AML-193 (cell line): ENCODE results near the gene HIPK2.

ENCODE experiments used
- DNase-seq, 2 experiments: peaks; one replicate each; lab custom pipeline; 2025; lab: John Stamatoyannopoulos, UW

HIPK2 gene

GRCh38 chr7:139715194-139715815 is 62.5 kb downstream of the HIPK2 start:
- no peak for DNase-seq

DNA sequence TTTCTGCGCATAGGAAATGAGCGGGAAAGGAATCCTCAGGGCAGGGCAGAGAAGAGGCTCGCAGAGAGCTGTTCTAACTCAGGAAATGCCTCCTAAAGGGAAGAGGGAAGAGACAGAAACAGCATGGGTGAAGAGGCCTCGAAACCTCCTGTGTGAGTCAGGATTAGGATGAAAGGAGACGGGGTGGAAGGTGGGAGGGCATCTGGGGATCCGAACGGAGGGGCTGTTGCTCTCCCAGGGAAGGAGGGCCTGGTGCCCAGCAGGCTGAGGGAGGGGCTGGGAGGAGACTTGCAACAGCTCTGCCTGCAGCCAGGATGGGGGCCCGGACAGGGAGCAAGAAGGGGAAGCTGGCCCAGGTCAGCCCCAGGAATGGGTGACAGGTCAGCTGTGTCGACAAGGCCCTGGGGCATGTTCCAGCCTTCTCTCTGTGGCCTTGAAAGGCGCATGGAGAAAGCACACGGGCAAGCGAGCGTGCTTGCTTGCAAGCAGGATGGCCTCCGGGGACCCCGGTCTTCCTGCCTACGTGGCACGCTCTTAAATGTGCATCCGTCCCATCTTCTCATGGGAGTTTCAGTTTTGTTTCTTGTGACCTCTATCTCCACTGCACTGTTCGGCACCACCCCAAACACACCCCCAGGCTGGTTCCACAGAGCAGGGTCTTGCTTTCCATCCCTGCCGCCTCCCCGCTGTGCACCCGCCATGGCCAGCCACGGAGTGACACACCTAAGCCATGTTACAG is 63.5 kb downstream of the HIPK2 start:
- no peak for DNase-seq

GRCh38 chr7:139713526-139714162 is 64.2 kb downstream of the HIPK2 start:
- DNase-seq: no peak

- no peak for DNase-seq
Observed at GRCh38 chr7:139713061-139713460, 64.7 kb downstream of the HIPK2 start.

- DNase-seq: no peak
Observed at GRCh38 chr7:139711991-139712743, 65.6 kb downstream of the HIPK2 start.

DNA sequence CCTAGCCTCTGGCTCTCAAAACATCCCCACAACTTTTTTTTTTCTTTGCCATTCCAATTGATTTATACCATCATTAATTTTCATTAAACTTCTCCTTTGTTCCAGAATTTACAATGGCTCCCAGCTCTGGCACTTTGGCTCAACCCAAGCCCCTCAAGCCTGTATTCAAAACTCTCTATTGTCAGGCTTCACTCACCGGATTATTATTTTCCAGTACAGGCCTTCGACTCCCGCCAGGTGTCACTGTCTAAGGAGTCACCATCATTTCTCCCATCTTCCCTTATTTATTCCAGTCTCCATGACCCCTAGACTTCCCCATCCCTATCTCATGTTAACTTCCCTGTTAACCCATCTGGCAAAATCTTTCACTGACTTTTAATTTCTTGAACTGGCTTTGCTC is 67.8 kb downstream of the HIPK2 start:
- no peak for DNase-seq

DNA sequence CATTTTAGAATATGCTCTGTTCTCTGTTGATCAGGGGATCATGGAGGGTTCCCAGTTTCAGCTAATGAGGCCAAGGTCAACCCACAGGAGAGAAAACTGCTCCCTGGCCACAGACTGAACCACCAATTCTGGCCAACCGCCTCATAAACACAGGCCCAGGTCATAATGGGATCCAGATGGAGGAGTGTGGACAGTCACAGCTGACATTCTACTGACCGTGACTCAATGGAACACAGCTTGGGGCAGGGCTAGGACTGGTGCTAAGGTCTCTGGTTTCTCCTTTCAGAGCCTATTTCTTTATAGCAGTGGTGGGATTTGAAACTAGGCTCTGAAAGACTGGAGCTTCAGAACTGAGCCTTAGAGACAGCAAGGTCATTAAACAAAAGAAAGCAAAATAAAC is 68.3 kb downstream of the HIPK2 start:
- DNase-seq: no peak

DNA sequence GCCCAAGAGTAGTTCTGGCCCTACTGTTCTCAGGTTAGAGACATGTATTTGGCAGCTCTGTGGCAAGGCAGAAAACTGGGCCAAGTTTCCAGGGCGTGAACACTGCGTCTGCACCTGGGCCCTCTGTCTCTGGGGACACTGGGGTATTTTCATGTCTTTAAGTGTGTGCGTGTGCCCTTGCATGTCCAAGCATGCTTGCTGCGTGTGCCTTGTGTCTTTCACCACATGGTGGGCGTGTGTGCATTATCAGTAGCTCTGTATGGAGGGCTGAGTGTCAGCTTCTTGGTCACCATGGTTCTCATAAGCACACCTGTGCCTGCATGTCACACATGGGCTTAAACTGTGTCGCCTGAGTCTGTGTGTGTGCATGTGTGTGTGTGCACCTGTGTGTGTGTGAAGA is 69.3 kb downstream of the HIPK2 start:
- no peak for DNase-seq

- no peak for DNase-seq
Observed at GRCh38 chr7:139706837-139707236, 71.0 kb downstream of the HIPK2 start.

- no peak for DNase-seq
Observed at GRCh38 chr7:139704308-139704879, 73.4 kb downstream of the HIPK2 start.

- no peak for DNase-seq
Observed at GRCh38 chr7:139703487-139704307, 74.1 kb downstream of the HIPK2 start.

GRCh38 chr7:139702811-139703486 is 74.8 kb downstream of the HIPK2 start:
- DNase-seq: no peak

DNA sequence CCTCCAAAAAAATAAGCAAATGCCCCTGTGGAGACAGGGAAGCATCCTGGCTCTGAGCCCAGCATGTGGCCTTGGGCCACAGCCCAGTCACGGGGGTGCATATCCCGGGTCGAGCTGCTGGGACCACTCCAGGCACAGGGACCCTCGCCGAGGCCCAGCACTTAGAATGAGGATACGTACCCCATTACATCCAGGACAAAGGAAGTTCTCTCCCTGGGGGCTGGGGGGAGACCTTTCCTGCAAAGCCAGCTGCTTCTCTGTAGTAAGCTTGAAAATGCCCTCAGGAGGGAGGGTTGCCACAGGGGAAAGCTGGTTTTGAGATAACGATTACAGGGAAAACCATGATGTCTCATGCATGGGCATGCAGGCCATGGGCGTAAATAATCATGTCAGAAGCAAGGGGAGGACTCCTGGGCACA is 75.5 kb downstream of the HIPK2 start:
- DNase-seq: no peak

GRCh38 chr7:139701908-139702307 is 75.9 kb downstream of the HIPK2 start:
- DNase-seq: no peak

DNA sequence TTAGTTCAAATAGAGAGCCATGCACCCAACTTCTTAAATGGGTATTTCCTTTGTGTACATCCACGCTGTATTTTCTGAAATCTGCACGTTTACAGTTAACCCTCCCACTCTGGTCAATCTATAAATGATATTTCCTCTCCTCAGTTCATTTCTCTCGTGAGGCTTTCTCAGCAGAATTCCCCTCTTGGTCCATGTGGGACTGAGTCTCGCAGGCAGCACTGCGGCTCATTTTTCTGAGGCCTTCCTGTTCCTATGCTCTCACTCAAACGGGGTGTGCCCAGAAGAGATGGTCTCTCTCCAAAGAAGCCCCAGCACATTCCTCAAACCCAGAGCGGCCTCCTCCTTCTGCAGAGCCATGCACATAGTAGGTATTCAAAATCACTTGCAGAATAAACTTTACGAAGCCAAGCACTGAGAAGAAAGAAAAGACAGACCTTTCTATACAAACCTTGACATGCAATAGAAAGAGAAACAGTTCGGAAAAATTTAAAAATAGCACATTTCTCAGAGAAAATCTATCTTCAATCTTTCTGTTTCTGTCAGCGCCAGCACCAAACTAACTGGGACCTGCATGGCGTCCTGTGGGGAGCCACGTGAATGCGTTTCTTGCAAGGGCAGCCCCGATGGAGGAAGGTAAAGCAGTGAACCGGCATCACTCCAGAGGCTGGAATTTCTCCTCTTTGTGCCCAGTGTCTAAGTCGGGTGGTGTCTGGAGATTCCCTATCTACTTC is 77.1 kb downstream of the HIPK2 start:
- no peak for DNase-seq

- no peak for DNase-seq
Observed at GRCh38 chr7:139699640-139700504, 77.9 kb downstream of the HIPK2 start.

DNA sequence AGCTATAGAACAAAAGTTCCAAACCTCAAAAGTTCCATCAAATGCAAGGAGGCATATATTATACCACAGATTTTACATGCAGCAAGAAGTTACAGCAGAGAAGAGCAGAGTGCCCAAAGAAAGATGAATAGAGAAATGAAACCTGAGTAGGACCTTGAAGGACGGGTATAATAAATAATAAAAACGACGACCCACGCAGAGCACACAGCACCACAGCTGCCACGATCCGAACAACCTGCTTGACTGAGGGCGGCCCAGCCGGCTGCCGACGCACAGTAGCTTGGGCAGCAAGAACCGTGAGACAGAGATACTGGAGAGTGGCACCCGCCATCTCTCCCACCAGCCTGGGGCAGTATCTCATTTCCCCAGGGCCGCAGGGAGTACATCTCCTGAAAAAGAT is 79.0 kb downstream of the HIPK2 start:
- DNase-seq: no peak

DNA sequence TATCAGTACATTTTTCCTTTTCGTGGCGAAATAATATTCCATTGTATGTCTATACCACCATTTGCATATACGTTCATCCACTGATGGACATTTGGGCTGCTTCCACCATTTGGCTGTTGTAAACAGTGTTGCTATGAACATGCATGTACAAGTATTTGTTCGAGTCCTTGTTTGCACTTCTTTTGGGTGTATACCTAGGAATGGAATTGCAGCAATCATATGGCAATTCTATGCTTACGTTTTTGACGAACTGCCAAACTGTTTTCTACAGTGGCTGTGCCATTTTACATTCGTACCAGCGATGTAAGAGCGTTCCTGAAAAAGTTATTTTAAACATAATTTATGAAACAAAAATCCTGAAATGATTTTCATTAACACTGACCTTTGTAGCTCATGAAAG is 79.5 kb downstream of the HIPK2 start:
- no peak for DNase-seq

DNA sequence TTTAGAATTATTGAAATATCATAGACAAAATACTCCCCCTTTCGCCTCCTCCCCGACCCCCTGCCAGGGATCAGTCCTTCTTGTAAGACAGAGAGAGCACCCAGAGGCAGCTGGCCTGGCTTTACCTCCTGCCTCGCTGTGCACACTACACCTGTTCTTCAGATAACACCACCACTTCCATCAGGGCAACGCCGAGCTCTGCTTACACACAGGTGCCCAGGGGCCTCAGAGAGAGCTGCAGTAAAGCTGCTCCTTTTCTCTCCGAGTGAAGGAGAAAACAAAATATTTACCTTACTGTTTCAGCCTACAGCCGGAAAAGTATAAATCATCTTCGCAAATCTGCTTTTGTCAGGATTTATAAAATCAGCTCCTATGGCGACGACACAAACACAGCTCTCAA is 80.7 kb downstream of the HIPK2 start:
- DNase-seq: no peak
